Spleen (tissue), 11 donors: Measurements from ENCODE around the gene EPHA6. TPM values are rescaled to one million over a fixed set of nuclear protein-coding genes. Genes with fewer than 3 reads are reported as not detected.
A peak's percentile ranks its signal among the peaks of the same experiment; 100 is the strongest.

Source experiments
- DNase-seq: peaks from one replicate; pipeline ENCODE4 v3.0.0-alpha.2; 2020
- H3K27ac ChIP-seq, 8 donors: fragments of 200-600 bp; sonication (generic) in 7 of 8; 1 replicate in 4 of 8; 2 replicates in 4 of 8; pipeline versions ENCODE4 v1.5.0 to v1.8.0; 2016 to 2021; ENCODE audit warnings: inconsistent platforms in 4 of 8, mild to moderate bottlenecking in 4 of 8, moderate library complexity in 1 of 8
- H3K27me3 ChIP-seq, 7 donors: fragments of 200-600 bp; sonication (generic) in 6 of 7; replicated peaks in 1 of 7; 1 replicate in 4 of 7; 2 replicates in 3 of 7; pipeline versions ENCODE4 v1.5.0 to v1.8.0; 2016 to 2021; ENCODE audit warnings: inconsistent platforms in 3 of 7, mild to moderate bottlenecking in 1 of 7
- H3K36me3 ChIP-seq, 6 donors: fragments of 200-600 bp; sonication (generic) in 5 of 6; 1 replicate in 4 of 6; 2 replicates in 2 of 6; pipeline versions ENCODE4 v1.5.0 to v1.8.0; 2016 to 2021; ENCODE audit warnings: inconsistent platforms in 2 of 6
- H3K4me1 ChIP-seq, 6 donors: fragments of 200-600 bp; sonication (generic) in 5 of 6; 1 replicate in 3 of 6; 2 replicates in 3 of 6; pipeline versions ENCODE4 v1.5.0 to v1.8.0; 2016 to 2021; ENCODE audit warnings: inconsistent platforms in 3 of 6
- H3K4me3 ChIP-seq, 8 donors: fragments of 200-600 bp; sonication (generic) in 7 of 8; 1 replicate in 4 of 8; 2 replicates in 4 of 8; pipeline versions ENCODE4 v1.5.0 to v1.8.0; 2016 to 2021; ENCODE audit warnings: inconsistent platforms in 4 of 8, mild to moderate bottlenecking in 4 of 8, moderate library complexity in 2 of 8
- H3K9me3 ChIP-seq, 8 donors: fragments of 200-600 bp; sonication (generic) in 7 of 8; 1 replicate in 4 of 8; 2 replicates in 4 of 8; pipeline versions ENCODE4 v1.5.0 to v1.8.0; 2016 to 2021; ENCODE audit warnings: inconsistent platforms in 4 of 8
- CTCF ChIP-seq, 11 experiments: fragments of 200-600 bp in 7 of 11; fragments of 450-650 bp in 4 of 11; sonication (generic) in 4 of 11; IDR thresholded peaks in 8 of 11; conservative IDR thresholded peaks in 3 of 11; 1 replicate in 7 of 11; 2 replicates in 4 of 11; pipeline versions ENCODE4 v1.4.0 to v1.8.0; 2016 to 2021; ENCODE audit warnings: antibody characterized with exemption in 11 of 11, inconsistent platforms in 4 of 11, mild to moderate bottlenecking in 1 of 11
- POLR2A ChIP-seq, 3 donors: fragments of 450-650 bp; IDR thresholded peaks; one replicate each; pipeline ENCODE4 v1.5.1; 2017; ENCODE audit warnings: antibody characterized with exemption in 3 of 3, mild to moderate bottlenecking in 1 of 3
- POLR2AphosphoS5 ChIP-seq, 3 donors: sonication (generic); formaldehyde crosslinking; IDR thresholded peaks; one replicate each; pipeline ENCODE4 v1.5.1; 2017; ENCODE audit warnings: antibody characterized with exemption in 3 of 3
- whole genome bisulfite sequencing, 5 donors: extraction: QIAGEN DNeasy Blood & Tissue Kit in 3 of 5; methylation state at CpG; one replicate each; pipeline versions ENCODE4 v1.1.5 to v1.1.7; 2013 to 2018; 5-methylcytosine and 5-hydroxymethylcytosine counted together
- intact Hi-C: fragments of 100-400 bp; cut with DNase I; formaldehyde crosslinking; loops from one replicate; pipeline ENCODE4 v1.15.0; 2023; ENCODE audit warnings: low total_unique reads
- polyA plus RNA-seq, 3 donors: library from polyadenylated mRNA; stranded (reverse); fragments of 200-250 nt; gene quantifications; one replicate each; pipeline ENCODE4 v1.2.1, GENCODE V29; 2013
- total RNA-seq, 7 donors: library from RNA; depleted of rRNA in 3 of 7; stranded (reverse); fragments of >200 nt in 3 of 7; fragmentation: NEBNext Ultra II Directional in 4 of 7; extraction: Animal tissue kit (Norgen Biotek cat#: 25700) in 4 of 7; gene quantifications; one replicate each; pipeline versions ENCODE4 v1.1.0 to v1.2.1, GENCODE V29; 2016 to 2021
- donor health status: healthy with polysubstance abuse.
- donor health status: DM: no; HTN: no; CAD: no; lungs with moderate emphysema.
- donor health status: DM: no; HTN: no; CAD: no.
- donor health status: Bipolar disorder and iron deficiency.
- donor health status: healthy.
- donor health status: DM: no; HTN: no; CAD: no.
- donor health status: DM: yes; HTN: yes; CAD: no.

The EPHA6 gene
- total and polyA plus RNA-seq, 10 donors: 0.44 TPM; not detected in 9

- intact Hi-C loops: no loop called here
- no peaks in the 10 kb centered on the region for H3K27me3 ChIP-seq
- 78 to 92% (median 84%) methylated on average over 3 of the region's 3 CpGs for WGBS, 5 donors
- TF ChIP-seq CTCF (IDR thresholded peaks at IDR 0.05 in 8 of 11, conservative IDR thresholded peaks at IDR 0.05 in 3 of 11): no peak
- no peak for TF ChIP-seq POLR2AphosphoS5 (IDR thresholded peaks at IDR 0.05)
- no peak for TF ChIP-seq POLR2A (IDR thresholded peaks at IDR 0.05)
- H3K36me3 ChIP-seq: no peaks in the 10 kb centered on the region
- H3K4me3 ChIP-seq: no peak overlapping the region
- no peak for DNase-seq
- H3K27ac ChIP-seq: no peak overlapping the region
- H3K4me1 ChIP-seq: no peaks in the 10 kb centered on the region
- H3K9me3 ChIP-seq: no peaks in the 10 kb centered on the region
These were observed 927.6 kb downstream of the EPHA6 start for GRCh38 chr3:97742036-97742435.

DNA sequence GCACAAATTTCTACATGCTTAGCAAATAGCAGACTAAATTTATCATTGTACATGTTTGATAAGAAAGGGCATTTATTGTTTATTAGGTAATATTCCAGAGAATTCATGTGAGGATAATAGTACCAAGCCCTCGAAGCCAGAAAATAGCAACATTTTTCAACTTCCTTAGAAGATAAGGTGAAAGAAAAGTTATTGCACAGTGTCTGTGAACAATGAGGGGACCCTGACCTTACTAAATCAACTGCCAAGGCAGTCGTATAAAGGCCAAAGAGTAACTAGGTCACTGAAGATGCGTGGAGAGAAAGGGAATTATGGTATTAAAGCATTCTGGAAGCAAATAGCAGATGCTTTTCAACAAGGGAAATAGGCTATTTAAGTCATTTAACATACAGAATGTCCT lies 929.9 kb downstream of the EPHA6 start:
- Histone ChIP-seq H3K4me1 (no peaks in the 10 kb centered on the region), H3K36me3 (no peaks in the 10 kb centered on the region), H3K4me3 (no peak overlapping the region), H3K27ac (no peak overlapping the region), H3K27me3 (no peaks in the 10 kb centered on the region), H3K9me3 (no peaks in the 10 kb centered on the region)
- TF ChIP-seq POLR2AphosphoS5 (IDR thresholded peaks at IDR 0.05) (no peak), CTCF (IDR thresholded peaks at IDR 0.05 in 8 of 11, conservative IDR thresholded peaks at IDR 0.05 in 3 of 11) (no peak), POLR2A (IDR thresholded peaks at IDR 0.05) (no peak)
- no peak for DNase-seq
- intact Hi-C loops: no loop called here
- 51 to 70% (median 57%) methylated on average over 3 of the region's 3 CpGs for WGBS, 5 donors

GRCh38 chr3:97763586-97764406 lies 949.4 kb downstream of the EPHA6 start:
- DNase-seq: no peak
- intact Hi-C loops: no loop called here

More at GRCh38 chr3:97763586-97764406, 949.4 kb downstream of the EPHA6 start:
- TF ChIP-seq POLR2A (IDR thresholded peaks at IDR 0.05): no peak
- TF ChIP-seq CTCF (IDR thresholded peaks at IDR 0.05 in 8 of 11, conservative IDR thresholded peaks at IDR 0.05 in 3 of 11): no peak
- TF ChIP-seq POLR2AphosphoS5 (IDR thresholded peaks at IDR 0.05): no peak
- WGBS, 5 donors: 31 to 40% (median 32%) methylated on average over 18 to 22 of the region's 22 CpGs
- H3K27me3 ChIP-seq: no peaks in the 10 kb centered on the region
- no peaks in the 10 kb centered on the region for H3K9me3 ChIP-seq
- H3K27ac ChIP-seq: peak overlapping the region; percentile 43 to 87 (median 80)
- H3K36me3 ChIP-seq: peaks cover 0 to under 1% (median 0%) of the 10 kb centered on the region in 6 donors
- peaks cover 9 to 35% (median 15%) of the 10 kb centered on the region in 6 donors for H3K4me1 ChIP-seq
- H3K4me3 ChIP-seq: peak overlapping the region; percentile 66 to 98 (median 94)
